CD14-positive monocyte (primary cell): ENCODE results near the gene OPN3. TPM values are rescaled to one million over a fixed set of nuclear protein-coding genes. Genes with fewer than 3 reads are reported as not detected.

Experiments used
- DNase-seq, 3 donors: peaks; one replicate each; pipeline ENCODE4 v3.0.0-alpha.2; 2011 to 2022
- H2AFZ ChIP-seq: 2 replicates; pipeline ENCODE4 v1.6.0; 2012; ENCODE audit warnings: mild to moderate bottlenecking, low read depth, low read length, inconsistent platforms; ENCODE audit not compliant: insufficient read depth, poor library complexity, severe bottlenecking
- H3K27ac ChIP-seq, 2 donors: 1 replicate in 1 of 2; 2 replicates in 1 of 2; pipeline ENCODE4 v1.5.1; 2012 to 2013; ENCODE audit warnings: low read length in 2 of 2, control low read depth in 1 of 2, inconsistent platforms in 1 of 2, low read depth in 1 of 2, mild to moderate bottlenecking in 1 of 2
- H3K27me3 ChIP-seq, 2 donors: one replicate each; pipeline versions ENCODE4 v1.6.0 to v1.6.1; 2011 to 2013; ENCODE audit warnings: low read length in 2 of 2; ENCODE audit not compliant: control insufficient read depth in 2 of 2, insufficient read depth in 2 of 2
- H3K36me3 ChIP-seq, 2 donors: replicated peaks in 1 of 2; 1 replicate in 1 of 2; 2 replicates in 1 of 2; pipeline versions ENCODE4 v1.5.1 to v1.6.1; 2012 to 2013; ENCODE audit warnings: low read length in 2 of 2, control low read depth in 1 of 2, inconsistent platforms in 1 of 2, mild to moderate bottlenecking in 1 of 2; ENCODE audit not compliant: insufficient read depth in 2 of 2, control insufficient read depth in 1 of 2
- H3K4me1 ChIP-seq, 2 donors: 1 replicate in 1 of 2; 2 replicates in 1 of 2; pipeline versions ENCODE4 v1.5.1 to v1.6.1; 2012 to 2013; ENCODE audit warnings: low read length in 2 of 2, control low read depth in 1 of 2, inconsistent platforms in 1 of 2, mild to moderate bottlenecking in 1 of 2, moderate library complexity in 1 of 2; ENCODE audit not compliant: insufficient read depth in 2 of 2, control insufficient read depth in 1 of 2
- H3K4me2 ChIP-seq: replicated peaks from 2 replicates; pipeline ENCODE3; 2012; ENCODE audit warnings: low read length, moderate library complexity, mild to moderate bottlenecking; ENCODE audit not compliant: poor library complexity, severe bottlenecking; ENCODE audit errors: extremely low read depth
- H3K4me3 ChIP-seq, 3 experiments: fragments of 200-600 bp in 1 of 3; sonication (generic) in 1 of 3; replicated peaks in 1 of 3; 1 replicate in 2 of 3; 2 replicates in 1 of 3; pipeline ENCODE4 v1.5.1; 2011 to 2013; ENCODE audit warnings: low read length in 3 of 3, mild to moderate bottlenecking in 3 of 3, control low read depth in 2 of 3, low read depth in 2 of 3, inconsistent platforms in 1 of 3, moderate library complexity in 1 of 3
- H3K79me2 ChIP-seq: 2 replicates; pipeline ENCODE4 v1.6.0; 2012; ENCODE audit warnings: mild to moderate bottlenecking, control low read depth, inconsistent platforms, low read length, moderate library complexity; ENCODE audit not compliant: insufficient read depth
- H3K9ac ChIP-seq: 2 replicates; pipeline ENCODE4 v1.6.0; 2017; ENCODE audit warnings: low read length, mild to moderate bottlenecking; ENCODE audit not compliant: insufficient read depth, poor library complexity, severe bottlenecking
- H3K9me3 ChIP-seq, 2 donors: replicated peaks in 1 of 2; 1 replicate in 1 of 2; 2 replicates in 1 of 2; pipeline versions ENCODE4 v1.5.1 to v1.6.1; 2012 to 2013; ENCODE audit warnings: low read length in 2 of 2, control low read depth in 1 of 2; ENCODE audit not compliant: control insufficient read depth in 1 of 2, insufficient read depth in 1 of 2
- H4K20me1 ChIP-seq: 2 replicates; pipeline ENCODE4 v1.6.0; 2012; ENCODE audit warnings: mild to moderate bottlenecking, low read length, control low read depth, moderate library complexity; ENCODE audit not compliant: insufficient read depth
- H3K27ac Mint-ChIP-seq, 7 donors: one replicate each; pipeline ENCODE4 v1.8.0; 2020; ENCODE audit warnings: mild to moderate bottlenecking in 7 of 7, mixed read lengths in 7 of 7, moderate library complexity in 6 of 7, inconsistent platforms in 2 of 7
- H3K27me3 Mint-ChIP-seq, 3 donors: one replicate each; pipeline ENCODE4 v1.8.0; 2021 to 2022; ENCODE audit warnings: low read depth in 3 of 3, mild to moderate bottlenecking in 3 of 3, mixed read lengths in 3 of 3, moderate library complexity in 3 of 3, inconsistent platforms in 1 of 3
- H3K36me3 Mint-ChIP-seq, 2 donors: one replicate each; pipeline ENCODE4 v1.8.0; 2020; ENCODE audit warnings: mixed read lengths in 2 of 2, inconsistent platforms in 1 of 2, mild to moderate bottlenecking in 1 of 2
- H3K4me1 Mint-ChIP-seq: one replicate; pipeline ENCODE4 v1.8.0; 2020; ENCODE audit warnings: mild to moderate bottlenecking, mixed read lengths
- H3K4me3 Mint-ChIP-seq, 2 donors: one replicate each; pipeline ENCODE4 v1.8.0; 2020; ENCODE audit warnings: mild to moderate bottlenecking in 2 of 2, mixed read lengths in 2 of 2, moderate library complexity in 1 of 2
- H3K9me3 Mint-ChIP-seq, 7 donors: one replicate each; pipeline ENCODE4 v1.8.0; 2020 to 2022; ENCODE audit warnings: mixed read lengths in 7 of 7, mild to moderate bottlenecking in 6 of 7, moderate library complexity in 6 of 7, inconsistent platforms in 2 of 7
- CTCF ChIP-seq: fragments of 200-600 bp; IDR thresholded peaks from one replicate; pipeline ENCODE4 v1.8.0; 2022; ENCODE audit warnings: antibody characterized with exemption, mild to moderate bottlenecking
- WGBS: methylation state at CpG from one replicate; pipeline ENCODE4 v1.1.5; 2013; ENCODE audit warnings: missing lambda C conversion rate; ENCODE audit not compliant: insufficient coverage; 5-methylcytosine and 5-hydroxymethylcytosine counted together
- intact Hi-C, 2 donors: fragments of 100-400 bp; cut with micrococcal nuclease; formaldehyde crosslinking; loops; one replicate each; pipeline versions ENCODE4 v1.15.0 to v1.15.1; 2023
- polyA plus RNA-seq, 3 donors: library from polyadenylated mRNA; depleted of rRNA in 1 of 3; unstranded in 2 of 3; stranded (reverse) in 1 of 3; fragments of 300-500 nt in 2 of 3; fragments of >200 nt in 1 of 3; fragmentation: Illumina TruSeq in 2 of 3; gene quantifications; 1 replicate in 2 of 3; 2 replicates in 1 of 3; pipeline ENCODE4 v1.2.3, GENCODE V29; 2012 to 2021

OPN3 gene
- polyA plus RNA-seq, 3 donors, result 14.5 to 56.1 (median 55.2) TPM

- Mint-ChIP-seq H3K9me3 (peaks cover 0 to 2% (median 0%) of the 10 kb centered on the region in 7 donors), H3K4me3 (peak overlapping the region in 1 of 2 donors; percentile 13), H3K4me1 (peaks cover 40% of the 10 kb centered on the region), H3K36me3 (peaks cover 17 to 18% of the 10 kb centered on the region in 2 donors), H3K27ac (peak overlapping the region in 6 of 7 donors; percentile 32 to 80 (median 68)), H3K27me3 (no peaks in the 10 kb centered on the region)
- Histone ChIP-seq H4K20me1 (peaks cover 7% of the 10 kb centered on the region), H3K27me3 (no peaks in the 10 kb centered on the region), H3K9me3 (no peaks in the 10 kb centered on the region), H3K4me2 (peak overlapping the region; percentile 88), H2AFZ (no peak overlapping the region), H3K4me1 (peaks cover 34 to 49% of the 10 kb centered on the region in 2 donors), H3K9ac (no peak overlapping the region), H3K36me3 (peaks cover 6 to 29% of the 10 kb centered on the region in 2 donors), H3K27ac (peak overlapping the region in 1 of 2 donors; percentile 56), H3K79me2 (peaks cover 74% of the 10 kb centered on the region), H3K4me3 (peak overlapping the region in 1 of 3 experiments; percentile 92)
- TF ChIP-seq CTCF, result no peak
- WGBS, result 20% methylated on average over 1 of the region's 4 CpGs
- peak; percentile 40 to 61 (median 50) for DNase-seq
- intact Hi-C loops, result loop anchor here in 1 of 2 donors (5.0 to 10.0 kb wide), 2 partner anchors 120 to 207 kb away; partner anchors contain the start of genes EXO1 and FH
Observed at GRCh38 chr1:241637604-241638003, 2.6 kb downstream of the OPN3 start.

GRCh38 chr1:241637046-241637590, 3.1 kb downstream of the OPN3 start:
- Mint-ChIP-seq H3K36me3 (peaks cover 21 to 22% of the 10 kb centered on the region in 2 donors), H3K4me1 (peaks cover 40% of the 10 kb centered on the region), H3K9me3 (peaks cover 0 to 2% (median 0%) of the 10 kb centered on the region in 7 donors), H3K27me3 (no peaks in the 10 kb centered on the region), H3K27ac (peak overlapping the region in 5 of 7 donors; percentile 20 to 77 (median 61)), H3K4me3 (no peak overlapping the region)
- Histone ChIP-seq H2AFZ (no peak overlapping the region), H4K20me1 (peaks cover 7% of the 10 kb centered on the region), H3K27ac (peak overlapping the region in 1 of 2 donors; percentile 56), H3K9me3 (no peaks in the 10 kb centered on the region), H3K9ac (no peak overlapping the region), H3K4me1 (peaks cover 34 to 49% of the 10 kb centered on the region in 2 donors), H3K36me3 (peaks cover 6 to 33% of the 10 kb centered on the region in 2 donors), H3K4me3 (peak overlapping the region in 1 of 3 experiments; percentile 92), H3K4me2 (peak overlapping the region; percentile 88), H3K79me2 (peaks cover 79% of the 10 kb centered on the region), H3K27me3 (no peaks in the 10 kb centered on the region)
- no peak for DNase-seq
- TF ChIP-seq CTCF, result no peak
- intact Hi-C loops, result loop anchor here in 1 of 2 donors (5.0 to 10.0 kb wide), 2 partner anchors 120 to 208 kb away; partner anchors contain the start of genes EXO1 and FH
